Neural cell (in vitro differentiated cells): ENCODE measurements around the gene GTF2F2. TPM values are rescaled to one million over a fixed set of nuclear protein-coding genes. Genes with fewer than 3 reads are reported as not detected.

Experiments used
- H2AFZ ChIP-seq: fragments of 200-600, 300-800 bp; sonication (generic), shearing (Covaris generic); 2 replicates; pipeline ENCODE4 v1.6.0; 2014; ENCODE audit warnings: low read depth, mild to moderate bottlenecking, antibody characterized with exemption, low read length, moderate library complexity
- H3F3A ChIP-seq: fragments of 200-600 bp; shearing (Covaris generic); 2 replicates; pipeline ENCODE4 v1.6.1; 2016; ENCODE audit warnings: mild to moderate bottlenecking, moderate library complexity, mixed read lengths, antibody characterized with exemption, low read length; ENCODE audit not compliant: insufficient read depth, poor library complexity, severe bottlenecking
- H3K27ac ChIP-seq: fragments of 200-600, 300-800 bp; sonication (generic), shearing (Covaris generic); 2 replicates; pipeline ENCODE4 v1.5.1; 2014; ENCODE audit warnings: mild to moderate bottlenecking, low read length, moderate library complexity
- H3K27me3 ChIP-seq: fragments of 300-800, 200-600 bp; sonication (generic), shearing (Covaris generic); 2 replicates; pipeline ENCODE4 v1.6.0; 2014; ENCODE audit warnings: mild to moderate bottlenecking, low read depth, low read length, moderate library complexity; ENCODE audit not compliant: insufficient read depth
- H3K36me3 ChIP-seq: fragments of 300-800, 200-600 bp; sonication (generic), shearing (Covaris generic); 2 replicates; pipeline ENCODE4 v1.5.1; 2014; ENCODE audit warnings: mild to moderate bottlenecking, antibody characterized with exemption, low read length, moderate library complexity; ENCODE audit not compliant: insufficient read depth
- H3K4me2 ChIP-seq: fragments of 300-800, 200-600 bp; sonication (generic), shearing (Covaris generic); 2 replicates; pipeline ENCODE4 v1.6.0; 2014; ENCODE audit warnings: mild to moderate bottlenecking, low read length
- H3K4me3 ChIP-seq: fragments of 300-800, 200-600 bp; sonication (generic), shearing (Covaris generic); 2 replicates; pipeline ENCODE4 v1.5.1; 2014; ENCODE audit warnings: mild to moderate bottlenecking, low read length, moderate library complexity
- H3K79me2 ChIP-seq: fragments of 200-600 bp; shearing (Covaris generic); replicated peaks from 2 replicates; pipeline ENCODE4 v1.6.0; 2014; ENCODE audit warnings: mild to moderate bottlenecking, low read length, moderate library complexity; ENCODE audit not compliant: insufficient read depth
- H3K9ac ChIP-seq: fragments of 300-800, 200-600 bp; sonication (generic), shearing (Covaris generic); 2 replicates; pipeline ENCODE4 v1.6.1; 2016; ENCODE audit warnings: mild to moderate bottlenecking, low read length, mixed read lengths
- H3K9me2 ChIP-seq: fragments of 200-600 bp; shearing (Covaris generic); 2 replicates; pipeline ENCODE4 v1.6.1; 2016; ENCODE audit warnings: mild to moderate bottlenecking, low read length, mixed read lengths; ENCODE audit not compliant: insufficient read depth
- H3K9me3 ChIP-seq: fragments of 200-600, 300-800 bp; sonication (generic), shearing (Covaris generic); 2 replicates; pipeline ENCODE4 v1.6.1; 2016; ENCODE audit warnings: mild to moderate bottlenecking, mixed run types, low read length, moderate library complexity, mixed read lengths
- H4K20me1 ChIP-seq: fragments of 200-600 bp; shearing (Covaris generic); 2 replicates; pipeline ENCODE4 v1.6.1; 2016; ENCODE audit warnings: mild to moderate bottlenecking, mixed run types; ENCODE audit not compliant: insufficient read depth
- CTCF ChIP-seq: fragments of 450-650 bp; IDR thresholded peaks from 2 replicates; pipeline ENCODE4 v1.5.1; 2014; ENCODE audit warnings: antibody characterized with exemption, mild to moderate bottlenecking, moderate library complexity; ENCODE audit not compliant: poor library complexity, severe bottlenecking
- EP300 ChIP-seq: fragments of 450-650 bp; conservative IDR thresholded peaks from 2 replicates; pipeline ENCODE4 v1.6.1; 2014; ENCODE audit warnings: antibody characterized with exemption, mild to moderate bottlenecking, moderate library complexity; ENCODE audit not compliant: poor library complexity, severe bottlenecking
- EZH2 ChIP-seq: fragments of 200-600, 300-800 bp; shearing (Covaris generic), sonication (generic); IDR thresholded peaks from 2 replicates; pipeline ENCODE4 v1.6.1; 2014; ENCODE audit warnings: antibody characterized with exemption, low read length, borderline replicate concordance, mild to moderate bottlenecking; ENCODE audit not compliant: insufficient read depth, poor library complexity, severe bottlenecking
- MXI1 ChIP-seq: fragments of 450-650 bp; conservative IDR thresholded peaks from 2 replicates; pipeline ENCODE4 v1.6.1; 2014; ENCODE audit warnings: antibody characterized with exemption, mild to moderate bottlenecking; ENCODE audit not compliant: poor library complexity, severe bottlenecking
- POLR2AphosphoS5 ChIP-seq: IDR thresholded peaks from 2 replicates; pipeline ENCODE4 v1.6.1; 2012
- RAD21 ChIP-seq: fragments of 450-650 bp; conservative IDR thresholded peaks from 2 replicates; pipeline ENCODE4 v1.6.1; 2014; ENCODE audit warnings: antibody characterized with exemption, mild to moderate bottlenecking, moderate library complexity
- REST ChIP-seq: IDR thresholded peaks from 2 replicates; pipeline ENCODE4 v1.6.1; 2012; ENCODE audit warnings: borderline replicate concordance
- SMC3 ChIP-seq: fragments of 450-650 bp; conservative IDR thresholded peaks from 2 replicates; pipeline ENCODE4 v1.6.1; 2014; ENCODE audit warnings: antibody characterized with exemption, mild to moderate bottlenecking, moderate library complexity; ENCODE audit not compliant: poor library complexity
- TAF1 ChIP-seq: IDR thresholded peaks from 2 replicates; pipeline ENCODE4 v1.6.1; 2012; ENCODE audit warnings: low read depth
- polyA plus RNA-seq: library from polyadenylated mRNA; depleted of rRNA; stranded (reverse); fragments of >200 nt; gene quantifications from 2 replicates; pipeline ENCODE4 v1.2.3, GENCODE V29; 2014

GTF2F2 gene
- polyA plus RNA-seq, 1 donor from 2014 or later, result 29.6 TPM

- Histone ChIP-seq H4K20me1 (no peaks in the 10 kb centered on the region), H3K27me3 (no peaks in the 10 kb centered on the region), H2AFZ (no peak overlapping the region), H3K36me3 (no peaks in the 10 kb centered on the region), H3K9ac (no peak overlapping the region), H3F3A (no peaks in the 10 kb centered on the region), H3K4me2 (no peak overlapping the region), H3K9me2 (no peaks in the 10 kb centered on the region), H3K9me3 (no peaks in the 10 kb centered on the region), H3K79me2 (no peaks in the 10 kb centered on the region), H3K4me3 (no peak overlapping the region), H3K27ac (no peak overlapping the region)
- TF ChIP-seq POLR2AphosphoS5 (no peak), REST (no peak), CTCF (no peak), EP300 (no peak), MXI1 (no peak), RAD21 (no peak), SMC3 (no peak), EZH2 (no peak), TAF1 (no peak)
Observed at GRCh38 chr13:45278096-45278645, 157.9 kb downstream of the GTF2F2 start.

- Histone ChIP-seq H3K79me2 (no peaks in the 10 kb centered on the region), H3K4me2 (no peak overlapping the region), H3K9ac (no peak overlapping the region), H3K27me3 (no peaks in the 10 kb centered on the region), H4K20me1 (no peaks in the 10 kb centered on the region), H3K9me3 (no peaks in the 10 kb centered on the region), H3F3A (no peaks in the 10 kb centered on the region), H2AFZ (no peak overlapping the region), H3K36me3 (no peaks in the 10 kb centered on the region), H3K4me3 (no peak overlapping the region), H3K27ac (no peak overlapping the region), H3K9me2 (no peaks in the 10 kb centered on the region)
- TF ChIP-seq RAD21, result no peak
- no peak for TF ChIP-seq TAF1
- no peak for TF ChIP-seq EP300
- TF ChIP-seq MXI1, result no peak
- TF ChIP-seq REST, result no peak
- no peak for TF ChIP-seq SMC3
- no peak for TF ChIP-seq POLR2AphosphoS5
- TF ChIP-seq CTCF, result no peak
- no peak for TF ChIP-seq EZH2
Observed at GRCh38 chr13:45280011-45280410, 159.7 kb downstream of the GTF2F2 start.
